ENCODE results near the gene CX3CR1. TPM values are rescaled to one million over a fixed set of nuclear protein-coding genes. Genes with fewer than 3 reads are reported as not detected.

The CX3CR1 gene
- total and polyA plus RNA-seq, 9 of the 15 experiments (the other 6 are each of a cell fraction or from before 2014, with no cell fraction given) = 0.03 to 0.21 TPM; not detected in 7

GRCh38 chr3:39262846-39263245 is 17.0 kb downstream of the CX3CR1 start:
- ATAC-seq (no peak), FAIRE-seq (no peak), DNase-seq (ENCODE audit: extremely low read depth in 1 of 4, low spot score in 3 of 4) (no peak)
- H3K36me3 ChIP-seq (ENCODE audit: control insufficient read depth, insufficient read depth, low read length) = no peaks in the 10 kb centered on the region
- POLR2A ChIA-PET = interaction anchor here (0.6 to 1.5 kb wide), 4 partner anchors 9 to 97 kb away, joined by 3 to 5 read pairs (median 3); no protein-coding TSS in a partner anchor
- no peak overlapping the region for H3K9ac ChIP-seq (ENCODE audit: insufficient read depth in 1 of 2, low read depth in 2 of 2, low read length in 2 of 2)
- no TSS peak for BruUV-seq (replicated peaks)
- H3K79me2 ChIP-seq (ENCODE audit: control insufficient read depth, insufficient read depth, low read length) = no peaks in the 10 kb centered on the region
- H3K4me1 ChIP-seq (replicated peaks in 1 of 2; ENCODE audit: control insufficient read depth in 2 of 2, insufficient read depth in 2 of 2, low read length in 2 of 2) = no peaks in the 10 kb centered on the region; a peak in 2 of 5 replicates
- H3K27ac ChIP-seq (ENCODE audit: extremely low read depth, low read depth, low read length) = no peak overlapping the region
- H2AFZ ChIP-seq (ENCODE audit: low read depth, low read length) = no peak overlapping the region
- H3K4me3 ChIP-seq = no peak overlapping the region
- intact Hi-C loops (cut with micrococcal nuclease) (no loop called here), in situ Hi-C loops (cut with MboI) (no loop called here)
- CTCF ChIA-PET (ENCODE audit: low intra/inter-chr PET ratio) = no interaction called here
- peaks cover 11 to 42% of the 10 kb centered on the region in 2 experiments; a peak in 4 of 5 replicates for H3K27me3 ChIP-seq (ENCODE audit: control insufficient read depth in 2 of 2, insufficient read depth in 2 of 2, low read length in 2 of 2)
- TF ChIP-seq POLR2A (conservative IDR thresholded peaks at IDR 0.05) = no peak
- no peak for TF ChIP-seq NFE2L1 (tag; IDR thresholded peaks at IDR 0.05; ENCODE audit: borderline replicate concordance, low read depth)
- peak; percentile 45; the same call in 1 of the 2 replicates for TF ChIP-seq RNF2 (IDR thresholded peaks at IDR 0.05)
- TF ChIP-seq IRF1 (CRISPR knock-in tag; IDR thresholded peaks at IDR 0.05; ENCODE audit: borderline replicate concordance) = no peak
- TF ChIP-seq POLR3A (IDR thresholded peaks at IDR 0.05; ENCODE audit: borderline replicate concordance, extremely low read depth, insufficient read depth, insufficient read length) = no peak
- TF ChIP-seq ATF4 (CRISPR knock-in tag; IDR thresholded peaks at IDR 0.05) = no peak
- no peaks in the 10 kb centered on the region for H3K9me3 ChIP-seq (replicated peaks; ENCODE audit: control insufficient read depth, insufficient read depth, low read depth, low read length)
- H3K9me1 ChIP-seq (ENCODE audit: control insufficient read depth, insufficient read depth, low read length) = no peaks in the 10 kb centered on the region
- WGBS (ENCODE audit: insufficient coverage, low coverage, missing lambda C conversion rate) = under 1% methylated on average over 8 of the region's 8 CpGs
- H3K4me2 ChIP-seq (ENCODE audit: insufficient read depth, low read length) = no peak overlapping the region
- no peaks in the 10 kb centered on the region for H4K20me1 ChIP-seq (replicated peaks; ENCODE audit: control insufficient read depth, insufficient read depth, low read length)
